MM.1S (cell line): ENCODE data around the gene SEPTIN8.

Experiments
- CTCF ChIP-seq: fragments of 300-600 bp; sonication (generic); IDR thresholded peaks from 2 replicates; pipeline ENCODE4 v1.5.1; 2016; ENCODE audit warnings: antibody characterized with exemption, low read length, mixed read lengths
- EZH2 ChIP-seq: fragments of 300-600 bp; sonication (generic); optimal IDR thresholded peaks from 2 replicates; pipeline ENCODE3; 2017; ENCODE audit warnings: low read depth, mild to moderate bottlenecking, antibody characterized with exemption, low read length, mixed read lengths

- TF ChIP-seq CTCF (no peak), EZH2 (no peak)
These were observed 32.4 kb downstream of the SEPTIN8 start for GRCh38 chr5:132744659-132745058.
